DOHH2 (cell line): ENCODE data around the gene TBC1D3.
"Not testable (repeated sequence)": the region's sequence is repeated elsewhere in the genome, so short reads cannot be mapped to it uniquely, and the experiment has no call there.

ENCODE experiments used
- H3F3A ChIP-seq: fragments of 200-600 bp; sonication (generic), shearing (Covaris generic); 2 replicates; pipeline ENCODE4 v1.6.0; 2016; ENCODE audit warnings: antibody characterized with exemption, mild to moderate bottlenecking; ENCODE audit not compliant: control insufficient read depth, insufficient read depth
- H3K27ac ChIP-seq: fragments of 200-600 bp; sonication (generic); 2 replicates; pipeline ENCODE4 v1.5.1; 2014; ENCODE audit warnings: low read depth, mild to moderate bottlenecking, low read length, moderate library complexity
- H3K27me3 ChIP-seq: fragments of 200-600 bp; sonication (generic); 2 replicates; pipeline ENCODE4 v1.6.1; 2014; ENCODE audit warnings: mild to moderate bottlenecking, low read length, mixed read lengths; ENCODE audit not compliant: control insufficient read depth
- H3K36me3 ChIP-seq: fragments of 200-600 bp; sonication (generic); 2 replicates; pipeline ENCODE4 v1.6.1; 2014; ENCODE audit warnings: mild to moderate bottlenecking, low read length, moderate library complexity, mixed read lengths; ENCODE audit not compliant: control insufficient read depth
- H3K4me1 ChIP-seq: fragments of 200-600 bp; sonication (generic); 2 replicates; pipeline ENCODE4 v1.6.1; 2014; ENCODE audit warnings: mild to moderate bottlenecking, low read length, mixed read lengths; ENCODE audit not compliant: control insufficient read depth
- H3K4me2 ChIP-seq: fragments of 200-600 bp; sonication (generic); 2 replicates; pipeline ENCODE4 v1.6.0; 2014; ENCODE audit warnings: mild to moderate bottlenecking, low read length, moderate library complexity
- H3K4me3 ChIP-seq: fragments of 200-600 bp; sonication (generic); 2 replicates; pipeline ENCODE4 v1.5.1; 2014; ENCODE audit warnings: mild to moderate bottlenecking, low read length, mixed read lengths
- H3K79me2 ChIP-seq: fragments of 200-600 bp; sonication (generic); 2 replicates; pipeline ENCODE4 v1.6.1; 2014; ENCODE audit warnings: mild to moderate bottlenecking, low read length, mixed read lengths; ENCODE audit not compliant: control insufficient read depth
- H3K9me2 ChIP-seq: fragments of 200-600 bp; sonication (generic); replicated peaks from 2 replicates; pipeline ENCODE4 v1.6.1; 2014; ENCODE audit warnings: mild to moderate bottlenecking, low read length, mixed read lengths; ENCODE audit not compliant: control insufficient read depth
- H3K9me3 ChIP-seq: fragments of 200-600 bp; sonication (generic); 2 replicates; pipeline ENCODE4 v1.6.1; 2014; ENCODE audit warnings: antibody characterized with exemption, low read length, mixed read lengths; ENCODE audit not compliant: control insufficient read depth, insufficient read depth
- H4K20me1 ChIP-seq: fragments of 200-600 bp; sonication (generic); 2 replicates; pipeline ENCODE4 v1.6.0; 2014; ENCODE audit warnings: low read depth, mild to moderate bottlenecking, antibody characterized with exemption, low read length, moderate library complexity; ENCODE audit not compliant: control insufficient read depth, insufficient read depth

The TBC1D3 gene

GRCh38 chr17:38192455-38192854, at the start of gene TBC1D3:
Gene TBC1D3, minus strand, starts transcription at chr17:38192555. Its CDS starts 1,526 bp downstream, at chr17:38191029.
- H3K27ac ChIP-seq, H3K4me3 ChIP-seq, H3K9me3 ChIP-seq, H3K4me2 ChIP-seq, H3K36me3 ChIP-seq, H4K20me1 ChIP-seq, H3F3A ChIP-seq, H3K4me1 ChIP-seq, H3K9me2 ChIP-seq, H3K79me2 ChIP-seq, H3K27me3 ChIP-seq: not testable (repeated sequence)

- H3K4me3 ChIP-seq, H4K20me1 ChIP-seq: not testable (repeated sequence)
Measured at GRCh38 chr17:38232790-38233189, 40.4 kb upstream of the TBC1D3 start.

GRCh38 chr17:38225844-38226495, 33.6 kb upstream of the TBC1D3 start:
- not testable (repeated sequence) for H3K4me3 ChIP-seq, H3K27ac ChIP-seq

More at GRCh38 chr17:38232790-38233189, 40.4 kb upstream of the TBC1D3 start:
- H3K4me1 ChIP-seq, H3K4me2 ChIP-seq, H3K9me2 ChIP-seq, H3K27ac ChIP-seq, H3K79me2 ChIP-seq, H3K9me3 ChIP-seq, H3F3A ChIP-seq, H3K27me3 ChIP-seq, H3K36me3 ChIP-seq: not testable (repeated sequence)

GRCh38 chr17:38220867-38221266, 28.5 kb upstream of the TBC1D3 start:
- not testable (repeated sequence) for H3K27me3 ChIP-seq, H3K36me3 ChIP-seq, H4K20me1 ChIP-seq, H3K27ac ChIP-seq, H3K9me2 ChIP-seq, H3K4me3 ChIP-seq, H3K79me2 ChIP-seq, H3K4me2 ChIP-seq, H3F3A ChIP-seq, H3K4me1 ChIP-seq, H3K9me3 ChIP-seq

More at GRCh38 chr17:38225844-38226495, 33.6 kb upstream of the TBC1D3 start:
- H3K27me3 ChIP-seq, H3K9me3 ChIP-seq, H3K9me2 ChIP-seq, H3K36me3 ChIP-seq, H3K4me1 ChIP-seq, H4K20me1 ChIP-seq, H3F3A ChIP-seq, H3K79me2 ChIP-seq, H3K4me2 ChIP-seq: not testable (repeated sequence)

- not testable (repeated sequence) for H3K4me3 ChIP-seq, H3K4me2 ChIP-seq, H3K27me3 ChIP-seq, H3K4me1 ChIP-seq, H4K20me1 ChIP-seq, H3F3A ChIP-seq, H3K36me3 ChIP-seq, H3K9me2 ChIP-seq, H3K9me3 ChIP-seq, H3K79me2 ChIP-seq, H3K27ac ChIP-seq
Measured at GRCh38 chr17:38200271-38200670, 7.9 kb upstream of the TBC1D3 start.

- H3K4me3 ChIP-seq, H3K4me1 ChIP-seq, H3K36me3 ChIP-seq, H3K27me3 ChIP-seq, H3K27ac ChIP-seq, H3K79me2 ChIP-seq, H4K20me1 ChIP-seq, H3F3A ChIP-seq, H3K4me2 ChIP-seq, H3K9me2 ChIP-seq, H3K9me3 ChIP-seq: not testable (repeated sequence)
Measured at GRCh38 chr17:38134860-38135259, 57.5 kb downstream of the TBC1D3 start.
